Measurements from ENCODE around the gene ENC1.

The ENC1 gene

DNA sequence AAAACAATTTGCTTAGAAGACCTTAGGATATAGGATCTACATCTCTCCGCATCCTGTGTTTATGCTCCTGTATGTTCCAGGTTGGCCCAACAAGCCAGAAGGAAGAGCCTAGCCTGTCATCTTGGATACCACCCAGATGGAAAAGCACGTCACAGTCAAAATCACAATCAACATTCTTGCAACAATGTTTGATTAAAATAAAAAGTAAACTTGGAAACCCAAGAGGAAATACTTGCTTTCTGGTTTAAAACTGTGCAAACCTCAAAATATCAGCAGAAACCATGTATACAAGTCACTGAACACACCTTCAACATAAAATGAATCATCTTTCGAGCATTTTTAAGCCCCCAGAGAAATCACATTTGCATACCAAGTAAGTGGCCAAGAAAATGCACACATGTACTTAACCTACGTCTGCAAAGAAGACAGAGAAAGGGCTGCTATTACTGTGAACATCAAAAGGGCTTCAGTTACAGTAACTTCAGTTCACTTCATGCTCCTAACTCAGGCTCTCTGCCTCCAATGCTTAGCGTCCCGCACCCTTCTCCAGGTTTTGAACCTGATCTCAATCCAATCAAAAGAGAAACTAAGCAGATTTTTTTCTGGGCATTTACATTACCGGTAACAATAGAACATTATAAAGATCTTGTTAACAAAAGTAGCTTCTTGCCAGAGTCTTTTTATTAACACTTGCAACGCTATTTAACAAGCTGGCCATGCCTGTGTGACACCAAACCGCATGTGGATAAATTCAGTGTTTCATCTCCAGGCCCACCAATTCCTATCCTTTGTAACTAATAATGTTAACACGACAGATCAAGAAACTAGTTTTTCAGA is 1.3 kb downstream of the ENC1 start:
- H3K27ac ChIP-seq = peak overlapping the region; percentile 60
- peaks cover 8% of the 10 kb centered on the region; the same call in 1 of the 2 replicates for H3K36me3 ChIP-seq (ENCODE audit: insufficient read depth)
- H3K4me1 ChIP-seq (ENCODE audit: low read depth, poor library complexity, severe bottlenecking) = peaks cover 23% of the 10 kb centered on the region
- H4K20me1 ChIP-seq (ENCODE audit: insufficient read depth) = peaks cover 35% of the 10 kb centered on the region
- H3K9ac ChIP-seq = peak overlapping the region; percentile 54
- H3K79me2 ChIP-seq (ENCODE audit: insufficient read depth, low read depth) = peaks cover 60% of the 10 kb centered on the region
- H3K4me2 ChIP-seq = peak overlapping the region; percentile 77
- TF ChIP-seq, protein P1, sequence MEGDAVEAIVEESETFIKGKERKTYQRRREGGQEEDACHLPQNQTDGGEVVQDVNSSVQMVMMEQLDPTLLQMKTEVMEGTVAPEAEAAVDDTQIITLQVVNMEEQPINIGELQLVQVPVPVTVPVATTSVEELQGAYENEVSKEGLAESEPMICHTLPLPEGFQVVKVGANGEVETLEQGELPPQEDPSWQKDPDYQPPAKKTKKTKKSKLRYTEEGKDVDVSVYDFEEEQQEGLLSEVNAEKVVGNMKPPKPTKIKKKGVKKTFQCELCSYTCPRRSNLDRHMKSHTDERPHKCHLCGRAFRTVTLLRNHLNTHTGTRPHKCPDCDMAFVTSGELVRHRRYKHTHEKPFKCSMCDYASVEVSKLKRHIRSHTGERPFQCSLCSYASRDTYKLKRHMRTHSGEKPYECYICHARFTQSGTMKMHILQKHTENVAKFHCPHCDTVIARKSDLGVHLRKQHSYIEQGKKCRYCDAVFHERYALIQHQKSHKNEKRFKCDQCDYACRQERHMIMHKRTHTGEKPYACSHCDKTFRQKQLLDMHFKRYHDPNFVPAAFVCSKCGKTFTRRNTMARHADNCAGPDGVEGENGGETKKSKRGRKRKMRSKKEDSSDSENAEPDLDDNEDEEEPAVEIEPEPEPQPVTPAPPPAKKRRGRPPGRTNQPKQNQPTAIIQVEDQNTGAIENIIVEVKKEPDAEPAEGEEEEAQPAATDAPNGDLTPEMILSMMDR (conservative IDR thresholded peaks at IDR 0.05; ENCODE audit: low read depth, low read length) = no peak
- H2AFZ ChIP-seq (ENCODE audit: low read depth) = peak overlapping the region; percentile 55
- no peaks in the 10 kb centered on the region for H3K27me3 ChIP-seq (ENCODE audit: insufficient read depth, low read depth)
- H3K4me3 ChIP-seq (IDR thresholded peaks at IDR 0.05; ENCODE audit: insufficient read depth, low read depth, low read length) = no peak overlapping the region

DNA sequence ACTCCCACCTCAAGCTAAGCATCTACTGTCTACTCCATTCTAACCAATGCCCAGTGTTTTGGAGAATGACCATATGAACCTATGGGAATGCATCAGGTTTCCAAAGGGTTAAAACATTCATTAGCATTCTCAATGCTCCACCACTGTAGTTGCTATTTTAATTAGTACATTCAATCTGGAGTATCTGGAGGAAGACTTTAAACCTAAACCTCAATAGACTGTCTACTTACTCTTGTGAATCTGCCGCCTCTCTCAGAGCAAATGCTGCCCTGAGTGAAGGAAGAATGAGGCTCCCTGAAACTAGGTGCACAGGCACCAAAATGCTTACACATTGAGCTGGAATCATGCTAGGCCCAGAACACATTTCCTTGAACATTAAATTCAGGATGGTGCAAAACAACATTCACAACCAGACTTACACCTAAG is 2.0 kb downstream of the ENC1 start:
- Histone ChIP-seq H4K20me1 (ENCODE audit: insufficient read depth) (peaks cover 38% of the 10 kb centered on the region), H3K4me1 (ENCODE audit: low read depth, poor library complexity, severe bottlenecking) (peaks cover 26% of the 10 kb centered on the region), H3K79me2 (ENCODE audit: insufficient read depth, low read depth) (peaks cover 66% of the 10 kb centered on the region)

DNA sequence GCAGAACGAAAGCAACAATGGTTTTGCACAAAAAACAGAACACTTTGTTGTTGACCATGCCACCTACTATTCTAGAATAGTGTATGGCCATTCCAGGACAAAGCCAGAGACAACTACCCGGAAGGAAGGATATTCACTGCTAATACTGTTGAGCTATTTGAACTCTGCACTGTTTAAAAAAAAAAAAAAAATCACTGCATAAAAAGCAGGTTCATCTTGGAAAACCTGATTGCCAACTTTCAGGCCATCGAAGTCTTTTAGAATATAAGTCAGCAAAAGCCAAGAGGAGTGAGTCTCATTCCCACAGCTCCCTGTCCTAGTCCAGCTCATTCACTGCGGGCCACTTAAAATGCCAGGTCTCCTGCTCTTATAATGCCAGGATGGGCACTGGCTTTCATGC is 4.0 kb downstream of the ENC1 start:
- Histone ChIP-seq H3K4me2 (no peak overlapping the region), H4K20me1 (ENCODE audit: insufficient read depth) (peaks cover 46% of the 10 kb centered on the region), H2AFZ (ENCODE audit: low read depth) (no peak overlapping the region), H3K36me3 (ENCODE audit: insufficient read depth) (peaks cover 18% of the 10 kb centered on the region; the same call in 1 of the 2 replicates), H3K27ac (no peak overlapping the region), H3K79me2 (ENCODE audit: insufficient read depth, low read depth) (peaks cover 86% of the 10 kb centered on the region), H3K9ac (no peak overlapping the region), H3K4me3 (IDR thresholded peaks at IDR 0.05; ENCODE audit: insufficient read depth, low read depth, low read length) (no peak overlapping the region), H3K27me3 (ENCODE audit: insufficient read depth, low read depth) (no peaks in the 10 kb centered on the region), H3K4me1 (ENCODE audit: low read depth, poor library complexity, severe bottlenecking) (peaks cover 27% of the 10 kb centered on the region)
- TF ChIP-seq, protein P1 (conservative IDR thresholded peaks at IDR 0.05; ENCODE audit: low read depth, low read length) = no peak

More for the DNA sequence above, 2.0 kb downstream of the ENC1 start:
- peak overlapping the region; percentile 54; the same call in 1 of the 2 replicates for H3K9ac ChIP-seq
- TF ChIP-seq, protein P1 (conservative IDR thresholded peaks at IDR 0.05; ENCODE audit: low read depth, low read length) = no peak
- peak overlapping the region; percentile 77 for H3K4me2 ChIP-seq
- no peak overlapping the region for H3K4me3 ChIP-seq (IDR thresholded peaks at IDR 0.05; ENCODE audit: insufficient read depth, low read depth, low read length)
- no peak overlapping the region for H2AFZ ChIP-seq (ENCODE audit: low read depth)
- peak overlapping the region; percentile 60; the same call in 1 of the 2 replicates for H3K27ac ChIP-seq
- peaks cover 11% of the 10 kb centered on the region; the same call in 1 of the 2 replicates for H3K36me3 ChIP-seq (ENCODE audit: insufficient read depth)
- H3K27me3 ChIP-seq (ENCODE audit: insufficient read depth, low read depth) = no peaks in the 10 kb centered on the region

DNA sequence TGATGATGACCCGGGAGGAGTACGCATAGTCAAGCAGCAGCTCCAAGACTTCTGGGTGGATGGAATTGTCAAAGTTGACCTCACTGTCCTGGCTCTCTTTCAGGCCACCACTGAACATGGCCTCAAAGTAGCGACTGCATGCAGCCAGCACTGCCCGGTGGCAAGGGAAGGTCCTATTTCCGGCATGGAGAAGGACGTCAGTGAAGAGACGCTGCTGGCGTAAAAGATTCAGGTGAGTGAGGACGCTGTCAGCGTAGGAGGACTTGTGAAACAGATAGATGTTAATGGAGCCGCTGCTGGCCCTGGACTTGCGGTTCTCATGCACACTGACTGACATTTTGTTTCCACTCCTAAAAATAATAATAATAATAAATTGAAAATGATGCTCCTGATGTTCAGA is 4.4 kb downstream of the ENC1 start:
- H3K27me3 ChIP-seq (ENCODE audit: insufficient read depth, low read depth) = no peaks in the 10 kb centered on the region
- H3K27ac ChIP-seq = no peak overlapping the region
- TF ChIP-seq, protein P1 (conservative IDR thresholded peaks at IDR 0.05; ENCODE audit: low read depth, low read length) = no peak
- peaks cover 46% of the 10 kb centered on the region for H4K20me1 ChIP-seq (ENCODE audit: insufficient read depth)
- peaks cover 27% of the 10 kb centered on the region for H3K4me1 ChIP-seq (ENCODE audit: low read depth, poor library complexity, severe bottlenecking)
- peaks cover 90% of the 10 kb centered on the region for H3K79me2 ChIP-seq (ENCODE audit: insufficient read depth, low read depth)
- H3K4me3 ChIP-seq (IDR thresholded peaks at IDR 0.05; ENCODE audit: insufficient read depth, low read depth, low read length) = no peak overlapping the region
- peaks cover 19% of the 10 kb centered on the region; the same call in 1 of the 2 replicates for H3K36me3 ChIP-seq (ENCODE audit: insufficient read depth)
- no peak overlapping the region for H2AFZ ChIP-seq (ENCODE audit: low read depth)
- no peak overlapping the region for H3K4me2 ChIP-seq
- no peak overlapping the region for H3K9ac ChIP-seq

Measured in KMS-11 (cell line).